TTC549 (cell line): Measurements from ENCODE around the gene OSBPL8.
"Not testable (repeated sequence)": the region's sequence is repeated elsewhere in the genome, so short reads cannot be mapped to it uniquely, and the experiment has no call there.

Experiments used
- FAIRE-seq: peaks from 2 replicates; lab custom pipeline; 2012; peaks lifted over from hg19 to GRCh38; lab: Jason Lieb, UNC

OSBPL8 gene

GRCh38 chr12:76529226-76529918 is 30.2 kb downstream of the OSBPL8 start:
- no peak for FAIRE-seq

GRCh38 chr12:76523408-76523807 is 36.2 kb downstream of the OSBPL8 start:
- no peak for FAIRE-seq

- no peak for FAIRE-seq
Measured at GRCh38 chr12:76520348-76520747, 39.2 kb downstream of the OSBPL8 start.

GRCh38 chr12:76519538-76519937 is 40.0 kb downstream of the OSBPL8 start:
- no peak for FAIRE-seq

- no peak for FAIRE-seq
Measured at GRCh38 chr12:76518699-76519098, 40.9 kb downstream of the OSBPL8 start.

- FAIRE-seq, result no peak
Measured at GRCh38 chr12:76515271-76515670, 44.3 kb downstream of the OSBPL8 start.

GRCh38 chr12:76511116-76511716 is 48.4 kb downstream of the OSBPL8 start:
- not testable (repeated sequence) for FAIRE-seq

- FAIRE-seq, result no peak
Measured at GRCh38 chr12:76508128-76508980, 51.2 kb downstream of the OSBPL8 start.

GRCh38 chr12:76506149-76506548 is 53.4 kb downstream of the OSBPL8 start:
- FAIRE-seq, result no peak

- no peak for FAIRE-seq
Measured at GRCh38 chr12:76505050-76505449, 54.5 kb downstream of the OSBPL8 start.

GRCh38 chr12:76504606-76505005 is 55.0 kb downstream of the OSBPL8 start:
- no peak for FAIRE-seq

- FAIRE-seq, result no peak
Measured at GRCh38 chr12:76503957-76504356, 55.6 kb downstream of the OSBPL8 start.

GRCh38 chr12:76501390-76501789 is 58.2 kb downstream of the OSBPL8 start:
- no peak for FAIRE-seq

GRCh38 chr12:76499136-76499535 is 60.4 kb downstream of the OSBPL8 start:
- not testable (repeated sequence) for FAIRE-seq

GRCh38 chr12:76495556-76495955 is 64.0 kb downstream of the OSBPL8 start:
- no peak for FAIRE-seq

- no peak for FAIRE-seq
Measured at GRCh38 chr12:76491292-76491691, 68.3 kb downstream of the OSBPL8 start.

- FAIRE-seq, result no peak
Measured at GRCh38 chr12:76490763-76491162, 68.8 kb downstream of the OSBPL8 start.

GRCh38 chr12:76489737-76490136 is 69.8 kb downstream of the OSBPL8 start:
- FAIRE-seq, result no peak

GRCh38 chr12:76486011-76486410 is 73.6 kb downstream of the OSBPL8 start:
- no peak for FAIRE-seq

- FAIRE-seq, result no peak
Measured at GRCh38 chr12:76480796-76481195, 78.8 kb downstream of the OSBPL8 start.

- FAIRE-seq, result no peak
Measured at GRCh38 chr12:76478045-76478444, 81.5 kb downstream of the OSBPL8 start.

- FAIRE-seq, result not testable (repeated sequence)
Measured at GRCh38 chr12:76472862-76473261, 86.7 kb downstream of the OSBPL8 start.

- FAIRE-seq, result no peak
Measured at GRCh38 chr12:76471579-76471978, 88.0 kb downstream of the OSBPL8 start.
